GM19468 (cell line): ENCODE results near the gene FTO.
"Not testable (repeated sequence)": the region's sequence is repeated elsewhere in the genome, so short reads cannot be mapped to it uniquely, and the experiment has no call there.

ENCODE experiments used
- ATAC-seq: cut with Tn5 transposase; IDR thresholded peaks from one replicate; pipeline ENCODE4 v1.9.1; 2021; ENCODE audit warnings: mild to moderate bottlenecking, moderate library complexity, moderate number of reproducible peaks; ENCODE audit not compliant: unreplicated experiment; ENCODE audit errors: extremely low read depth

FTO gene

GRCh38 chr16:53890877-53891276, 186.9 kb downstream of the FTO start:
- ATAC-seq: not testable (repeated sequence)

- ATAC-seq: no peak
These were observed 187.6 kb downstream of the FTO start for GRCh38 chr16:53891409-53892139.

- no peak for ATAC-seq
These were observed 188.2 kb downstream of the FTO start for GRCh38 chr16:53892155-53892554.

GRCh38 chr16:53893731-53894435, 189.9 kb downstream of the FTO start:
- no peak for ATAC-seq

GRCh38 chr16:53894686-53895085, 190.7 kb downstream of the FTO start:
- no peak for ATAC-seq

- ATAC-seq: no peak
These were observed 191.5 kb downstream of the FTO start for GRCh38 chr16:53895433-53895832.

- ATAC-seq: no peak
These were observed 191.9 kb downstream of the FTO start for GRCh38 chr16:53895851-53896250.

- no peak for ATAC-seq
These were observed 192.8 kb downstream of the FTO start for GRCh38 chr16:53896722-53897121.

- no peak for ATAC-seq
These were observed 195.0 kb downstream of the FTO start for GRCh38 chr16:53898993-53899392.

GRCh38 chr16:53899431-53899830, 195.5 kb downstream of the FTO start:
- no peak for ATAC-seq

- ATAC-seq: no peak
These were observed 196.7 kb downstream of the FTO start for GRCh38 chr16:53900667-53901066.

GRCh38 chr16:53901408-53901807, 197.5 kb downstream of the FTO start:
- ATAC-seq: no peak

- ATAC-seq: no peak
These were observed 200.6 kb downstream of the FTO start for GRCh38 chr16:53904533-53904932.

GRCh38 chr16:53905028-53905427, 201.1 kb downstream of the FTO start:
- ATAC-seq: no peak

GRCh38 chr16:53908731-53909130, 204.8 kb downstream of the FTO start:
- no peak for ATAC-seq

GRCh38 chr16:53910990-53911389, 207.0 kb downstream of the FTO start:
- ATAC-seq: no peak

GRCh38 chr16:53911513-53911912, 207.6 kb downstream of the FTO start:
- ATAC-seq: no peak

GRCh38 chr16:53912155-53912554, 208.2 kb downstream of the FTO start:
- no peak for ATAC-seq

- ATAC-seq: no peak
These were observed 209.3 kb downstream of the FTO start for GRCh38 chr16:53913099-53913870.

GRCh38 chr16:53913920-53914319, 210.0 kb downstream of the FTO start:
- no peak for ATAC-seq

GRCh38 chr16:53914736-53915135, 210.8 kb downstream of the FTO start:
- no peak for ATAC-seq
